ENCODE measurements around the gene GASK1B. TPM values are rescaled to one million over a fixed set of nuclear protein-coding genes. Genes with fewer than 3 reads are reported as not detected.

GASK1B gene
- 10 to 100 TPM; 15.5 to 22.3 TPM for total RNA-seq

GRCh38 chr4:158172261-158173258 is at the start of gene GASK1B:
GASK1B (minus strand) TSS chr4:158173025; CDS start chr4:158171375, 1,650 bp downstream.
- peak; percentile 26 to 60 (median 54) for DNase-seq
- WGBS, 2 donors = 2% methylated on average over 12 of the region's 12 CpGs
- TF ChIP-seq, protein P1, sequence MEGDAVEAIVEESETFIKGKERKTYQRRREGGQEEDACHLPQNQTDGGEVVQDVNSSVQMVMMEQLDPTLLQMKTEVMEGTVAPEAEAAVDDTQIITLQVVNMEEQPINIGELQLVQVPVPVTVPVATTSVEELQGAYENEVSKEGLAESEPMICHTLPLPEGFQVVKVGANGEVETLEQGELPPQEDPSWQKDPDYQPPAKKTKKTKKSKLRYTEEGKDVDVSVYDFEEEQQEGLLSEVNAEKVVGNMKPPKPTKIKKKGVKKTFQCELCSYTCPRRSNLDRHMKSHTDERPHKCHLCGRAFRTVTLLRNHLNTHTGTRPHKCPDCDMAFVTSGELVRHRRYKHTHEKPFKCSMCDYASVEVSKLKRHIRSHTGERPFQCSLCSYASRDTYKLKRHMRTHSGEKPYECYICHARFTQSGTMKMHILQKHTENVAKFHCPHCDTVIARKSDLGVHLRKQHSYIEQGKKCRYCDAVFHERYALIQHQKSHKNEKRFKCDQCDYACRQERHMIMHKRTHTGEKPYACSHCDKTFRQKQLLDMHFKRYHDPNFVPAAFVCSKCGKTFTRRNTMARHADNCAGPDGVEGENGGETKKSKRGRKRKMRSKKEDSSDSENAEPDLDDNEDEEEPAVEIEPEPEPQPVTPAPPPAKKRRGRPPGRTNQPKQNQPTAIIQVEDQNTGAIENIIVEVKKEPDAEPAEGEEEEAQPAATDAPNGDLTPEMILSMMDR (IDR thresholded peaks at IDR 0.05) = peak in 6 of 7 experiments; percentile 17 to 64 (median 59)
- TF ChIP-seq POLR2A (IDR thresholded peaks at IDR 0.05) = no peak
- intact Hi-C loops (cut with DNase I) = no loop called here
- Histone ChIP-seq H3K36me3 (replicated peaks in 1 of 2; ENCODE audit: insufficient read depth in 1 of 2, low read depth in 2 of 2) (no peaks in the 10 kb centered on the region), H3K27me3 (no peaks in the 10 kb centered on the region), H3K4me3 (peak within 1 kb of the TSS in 1 of 2 donors; percentile 1), H3K27ac (peak within 1 kb of the TSS in 3 of 4 donors; percentile 60 to 74 (median 73)), H3K9me3 (no peaks in the 10 kb centered on the region), H3K4me1 (peaks cover 59% of the 10 kb centered on the region)
- peak; percentile 75 for ATAC-seq

- H3K4me3 ChIP-seq = no peak overlapping the region
- H3K9me3 ChIP-seq = no peaks in the 10 kb centered on the region
- no peak overlapping the region for H3K27ac ChIP-seq
- H3K27me3 ChIP-seq = no peaks in the 10 kb centered on the region
- intact Hi-C loops (cut with DNase I) = no loop called here
- TF ChIP-seq POLR2A (IDR thresholded peaks at IDR 0.05) = no peak
- TF ChIP-seq, protein P1 (IDR thresholded peaks at IDR 0.05) = no peak
- WGBS, 2 donors = 90 to 92% methylated on average over 1 of the region's 1 CpG
- H3K4me1 ChIP-seq = no peaks in the 10 kb centered on the region
- ATAC-seq (no peak), DNase-seq (no peak)
- H3K36me3 ChIP-seq (replicated peaks in 1 of 2; ENCODE audit: insufficient read depth in 1 of 2, low read depth in 2 of 2) = peaks cover 0 to 9% of the 10 kb centered on the region in 2 donors
These were observed 46.8 kb upstream of the GASK1B start for GRCh38 chr4:158219623-158220022.

DNA sequence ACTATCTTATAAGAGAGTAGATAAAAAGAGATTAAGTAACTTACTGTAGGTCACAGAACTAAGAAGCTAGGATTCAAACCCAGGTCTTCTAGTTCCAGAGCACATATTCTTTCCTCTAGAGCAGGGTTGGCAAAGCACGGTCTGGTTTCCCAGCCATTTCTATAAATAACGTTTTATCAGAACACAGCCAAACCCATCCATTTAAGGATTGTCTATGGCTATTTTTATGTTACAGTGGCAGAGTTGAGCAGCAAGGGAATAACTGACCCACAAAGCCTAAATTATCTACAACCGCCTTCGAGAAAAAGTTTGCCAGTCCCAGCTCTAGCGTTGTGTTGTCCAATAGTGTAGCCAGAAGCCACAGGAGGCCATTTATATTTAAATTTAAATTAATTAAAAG is 44.9 kb upstream of the GASK1B start:
- ATAC-seq (no peak), DNase-seq (no peak)
- Histone ChIP-seq H3K36me3 (replicated peaks in 1 of 2; ENCODE audit: insufficient read depth in 1 of 2, low read depth in 2 of 2) (peaks cover 0 to 7% of the 10 kb centered on the region in 2 donors), H3K4me1 (no peaks in the 10 kb centered on the region), H3K27me3 (no peaks in the 10 kb centered on the region), H3K4me3 (no peak overlapping the region), H3K9me3 (no peaks in the 10 kb centered on the region), H3K27ac (no peak overlapping the region)
- no peak for TF ChIP-seq POLR2A (IDR thresholded peaks at IDR 0.05)
- TF ChIP-seq, protein P1 (IDR thresholded peaks at IDR 0.05) = no peak
- 89 to 95% methylated on average over 5 of the region's 5 CpGs for WGBS, 2 donors
- intact Hi-C loops (cut with DNase I) = no loop called here

- no peak overlapping the region for H3K27ac ChIP-seq
- WGBS, 2 donors = 87 to 100% methylated on average over 1 of the region's 1 CpG
- H3K9me3 ChIP-seq = no peaks in the 10 kb centered on the region
- DNase-seq (no peak), ATAC-seq (no peak)
- H3K27me3 ChIP-seq = no peaks in the 10 kb centered on the region
- H3K4me3 ChIP-seq = no peak overlapping the region
- H3K4me1 ChIP-seq = peaks cover 13% of the 10 kb centered on the region
- TF ChIP-seq POLR2A (IDR thresholded peaks at IDR 0.05) = no peak
- TF ChIP-seq, protein P1 (IDR thresholded peaks at IDR 0.05) = no peak
- intact Hi-C loops (cut with DNase I) = no loop called here
- H3K36me3 ChIP-seq (replicated peaks in 1 of 2; ENCODE audit: insufficient read depth in 1 of 2, low read depth in 2 of 2) = peaks cover 0 to 2% of the 10 kb centered on the region in 2 donors
These were observed 42.0 kb upstream of the GASK1B start for GRCh38 chr4:158214856-158215255.
